Measurements from ENCODE around the gene UBR1.

DNA sequence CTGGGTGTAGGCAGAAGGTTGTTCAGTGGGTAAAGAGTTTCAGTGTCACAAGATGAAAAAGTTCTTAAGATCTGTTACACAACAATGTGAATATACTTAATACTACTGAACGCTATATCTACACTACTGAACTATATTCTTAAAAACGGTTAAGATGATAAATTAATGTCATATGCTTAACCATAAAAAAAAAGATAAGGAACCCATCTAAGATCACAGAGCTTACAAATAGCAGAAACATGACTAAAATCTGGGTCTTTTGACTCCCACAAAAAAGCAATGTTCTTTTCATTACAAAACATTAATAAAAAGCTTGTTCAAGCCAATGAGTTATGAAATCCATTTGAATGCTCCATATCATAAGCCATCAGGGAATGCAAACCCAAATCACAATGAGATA is 34.4 kb downstream of the UBR1 start:
- TF ChIP-seq, protein P1, sequence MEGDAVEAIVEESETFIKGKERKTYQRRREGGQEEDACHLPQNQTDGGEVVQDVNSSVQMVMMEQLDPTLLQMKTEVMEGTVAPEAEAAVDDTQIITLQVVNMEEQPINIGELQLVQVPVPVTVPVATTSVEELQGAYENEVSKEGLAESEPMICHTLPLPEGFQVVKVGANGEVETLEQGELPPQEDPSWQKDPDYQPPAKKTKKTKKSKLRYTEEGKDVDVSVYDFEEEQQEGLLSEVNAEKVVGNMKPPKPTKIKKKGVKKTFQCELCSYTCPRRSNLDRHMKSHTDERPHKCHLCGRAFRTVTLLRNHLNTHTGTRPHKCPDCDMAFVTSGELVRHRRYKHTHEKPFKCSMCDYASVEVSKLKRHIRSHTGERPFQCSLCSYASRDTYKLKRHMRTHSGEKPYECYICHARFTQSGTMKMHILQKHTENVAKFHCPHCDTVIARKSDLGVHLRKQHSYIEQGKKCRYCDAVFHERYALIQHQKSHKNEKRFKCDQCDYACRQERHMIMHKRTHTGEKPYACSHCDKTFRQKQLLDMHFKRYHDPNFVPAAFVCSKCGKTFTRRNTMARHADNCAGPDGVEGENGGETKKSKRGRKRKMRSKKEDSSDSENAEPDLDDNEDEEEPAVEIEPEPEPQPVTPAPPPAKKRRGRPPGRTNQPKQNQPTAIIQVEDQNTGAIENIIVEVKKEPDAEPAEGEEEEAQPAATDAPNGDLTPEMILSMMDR (IDR thresholded peaks at IDR 0.05), result no peak
- TF ChIP-seq SMC3 (IDR thresholded peaks at IDR 0.05) (no peak), POLR2A (IDR thresholded peaks at IDR 0.05; ENCODE audit: low read length) (no peak), TP53 (CRISPR knock-in tag; IDR thresholded peaks at IDR 0.05) (no peak), JUN (IDR thresholded peaks at IDR 0.05) (no peak), EP300 (IDR thresholded peaks at IDR 0.05) (no peak), ZSCAN20 (CRISPR knock-in tag; IDR thresholded peaks at IDR 0.05) (no peak), MYC (IDR thresholded peaks at IDR 0.05; ENCODE audit: borderline replicate concordance, low read length) (no peak), KDM5A (IDR thresholded peaks at IDR 0.05) (no peak), HDAC2 (IDR thresholded peaks at IDR 0.05) (no peak)
